K562 (cell line): ENCODE measurements around the gene CCDC106. TPM values are rescaled to one million over a fixed set of nuclear protein-coding genes. Genes with fewer than 3 reads are reported as not detected.

Experiments used
- GTF3C2 ChIP-seq: IDR thresholded peaks from 3 replicates; pipeline ENCODE4 v1.6.1; 2011; ENCODE audit warnings: borderline replicate concordance, mild to moderate bottlenecking, moderate library complexity; ENCODE audit not compliant: insufficient read length; ENCODE audit errors: extremely low read depth
- JUN ChIP-seq, 2 experiments: sonication (generic) in 1 of 2; formaldehyde crosslinking in 1 of 2; IDR thresholded peaks; 2 replicates each; pipeline versions ENCODE4 v1.6.1 to v1.8.0; 2012 to 2022; ENCODE audit warnings: borderline replicate concordance in 2 of 2, mild to moderate bottlenecking in 2 of 2, improper control_type of control experiment in 1 of 2, low read depth in 1 of 2, low read length in 1 of 2, missing genetic modification reagents in 1 of 2
- MTF1 ChIP-seq: fragments of 250-450 bp; sonication (Bioruptor Pico); IDR thresholded peaks from 2 replicates; pipeline ENCODE4 v1.9.0; 2021; ENCODE audit warnings: moderate library complexity, mild to moderate bottlenecking, inconsistent platforms, borderline replicate concordance
- MYBL2 ChIP-seq, 2 experiments: fragments of 450-650 bp in 1 of 2; sonication (generic) in 1 of 2; formaldehyde crosslinking in 1 of 2; IDR thresholded peaks; 2 replicates each; pipeline versions ENCODE4 v1.6.1 to v1.8.1; 2017 to 2022; ENCODE audit warnings: borderline replicate concordance in 1 of 2, inconsistent platforms in 1 of 2, low read depth in 1 of 2, mild to moderate bottlenecking in 1 of 2, missing genetic modification reagents in 1 of 2, moderate library complexity in 1 of 2
- SMAD4 ChIP-seq: fragments of 250-450 bp; sonication (Bioruptor Pico); conservative IDR thresholded peaks from 2 replicates; pipeline ENCODE4 v1.8.0; 2021; ENCODE audit warnings: inconsistent platforms, mild to moderate bottlenecking, moderate library complexity
- TOE1 ChIP-seq, 2 experiments: fragments of 450-650 bp in 1 of 2; sonication (generic) in 1 of 2; formaldehyde crosslinking in 1 of 2; IDR thresholded peaks; 2 replicates each; pipeline versions ENCODE4 v1.7.1 to v1.8.0; 2016 to 2022; ENCODE audit warnings: borderline replicate concordance in 2 of 2, mild to moderate bottlenecking in 2 of 2, antibody characterized with exemption in 1 of 2, inconsistent platforms in 1 of 2, low read depth in 1 of 2, missing genetic modification reagents in 1 of 2, moderate library complexity in 1 of 2
- YY1 ChIP-seq, 3 experiments: IDR thresholded peaks; 2 replicates each; pipeline ENCODE4 v1.6.1; 2011; ENCODE audit warnings: low read length in 2 of 3, mild to moderate bottlenecking in 2 of 3, moderate library complexity in 2 of 3, borderline replicate concordance in 1 of 3, control low read depth in 1 of 3, low read depth in 1 of 3; ENCODE audit not compliant: insufficient read depth in 3 of 3, insufficient replicate concordance in 2 of 3, control insufficient read depth in 1 of 3, insufficient read length in 1 of 3; ENCODE audit errors: extremely low read depth in 1 of 3
- ZBTB43 ChIP-seq: sonication (generic); formaldehyde crosslinking; IDR thresholded peaks from 2 replicates; pipeline ENCODE4 v1.8.0; 2023; ENCODE audit warnings: mild to moderate bottlenecking, missing genetic modification reagents
- ZBTB5 ChIP-seq: fragments of 450-650 bp; IDR thresholded peaks from 2 replicates; pipeline ENCODE4 v1.6.1; 2017; ENCODE audit warnings: antibody characterized with exemption
- ZNF589 ChIP-seq: fragments of 200-800 bp; sonication (Bioruptor generic); IDR thresholded peaks from 2 replicates; pipeline ENCODE4 v1.6.1; 2016; ENCODE audit warnings: low read depth, missing genetic modification characterization, missing compliant biosample characterization
- ZNF668 ChIP-seq: fragments of 250-450 bp; sonication (Bioruptor Pico); IDR thresholded peaks from 2 replicates; pipeline ENCODE4 v1.8.0; 2022; ENCODE audit warnings: mild to moderate bottlenecking, inconsistent platforms
- polyA plus RNA-seq, 8 experiments: library from polyadenylated mRNA; depleted of rRNA in 4 of 8; stranded (reverse) in 5 of 8; unstranded in 3 of 8; fragments of >200 nt; fragmentation: Nextera tagmentation in 2 of 8; fragmentation: Illumina TruSeq in 1 of 8; extraction: Ambion mirVana in 2 of 8; extraction: Trizol in 1 of 8; gene quantifications; 2 replicates each; pipeline versions ENCODE4 v1.2.1 to v1.2.3, GENCODE V29; 2011 to 2014; ENCODE audit warnings: inconsistent platforms in 1 of 8, missing spikeins in 1 of 8
- total RNA-seq, 7 experiments: library from RNA; depleted of rRNA in 6 of 7; stranded (reverse); fragments of >200 nt in 6 of 7; fragmentation: Illumina TruSeq in 2 of 7; extraction: Trizol in 2 of 7; gene quantifications; 2 replicates each; pipeline versions ENCODE4 v1.2.1 to v1.2.3, GENCODE V29; 2011 to 2021; ENCODE audit warnings: low replicate concordance in 1 of 7
- TF ChIP-seq, protein P1 (sequence below), 2 experiments: IDR thresholded peaks in 1 of 2; conservative IDR thresholded peaks in 1 of 2; 2 replicates each; pipeline ENCODE4 v1.6.1; 2016; ENCODE audit warnings: low read depth in 2 of 2, mild to moderate bottlenecking in 1 of 2, missing compliant biosample characterization in 1 of 2, missing genetic modification characterization in 1 of 2, moderate library complexity in 1 of 2

CCDC106 gene
- total and polyA plus RNA-seq, 9 of the 15 experiments (the other 6 are each of a cell fraction or from before 2014, with no cell fraction given): 0.10 to 27.5 (median 15.0) TPM; not detected in 1

GRCh38 chr19:55605637-55606470, 42.2 kb upstream of the CCDC106 start, which contains the start of gene ZNF865 (continued):
- TF ChIP-seq, protein P1, sequence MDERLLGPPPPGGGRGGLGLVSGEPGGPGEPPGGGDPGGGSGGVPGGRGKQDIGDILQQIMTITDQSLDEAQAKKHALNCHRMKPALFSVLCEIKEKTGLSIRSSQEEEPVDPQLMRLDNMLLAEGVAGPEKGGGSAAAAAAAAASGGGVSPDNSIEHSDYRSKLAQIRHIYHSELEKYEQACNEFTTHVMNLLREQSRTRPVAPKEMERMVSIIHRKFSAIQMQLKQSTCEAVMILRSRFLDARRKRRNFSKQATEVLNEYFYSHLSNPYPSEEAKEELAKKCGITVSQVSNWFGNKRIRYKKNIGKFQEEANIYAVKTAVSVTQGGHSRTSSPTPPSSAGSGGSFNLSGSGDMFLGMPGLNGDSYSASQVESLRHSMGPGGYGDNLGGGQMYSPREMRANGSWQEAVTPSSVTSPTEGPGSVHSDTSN (CRISPR knock-in tag; IDR thresholded peaks at IDR 0.05; ENCODE audit: low read depth): no peak
- TF ChIP-seq, protein P1 (tag; conservative IDR thresholded peaks at IDR 0.05; ENCODE audit: low read depth): no peak
- TF ChIP-seq SMAD4 (CRISPR knock-in tag) (0 out of 2 replicates have a peak, but pooled peaks have one; percentile 13), YY1 (IDR thresholded peaks at IDR 0.05; ENCODE audit: borderline replicate concordance in 1 of 3, control insufficient read depth in 1 of 3, extremely low read depth in 1 of 3, insufficient read depth in 3 of 3, insufficient read length in 1 of 3, insufficient replicate concordance in 2 of 3, low read depth in 1 of 3, low read length in 2 of 3) (peak in 2 of 3 experiments; percentile 22 to 38), ZNF589 (CRISPR knock-in tag) (no peak), TOE1 (IDR thresholded peaks at IDR 0.05; ENCODE audit: borderline replicate concordance) (no peak), TOE1 (CRISPR knock-in tag; IDR thresholded peaks at IDR 0.05; ENCODE audit: borderline replicate concordance, low read depth) (no peak), ZBTB5 (no peak), JUN (IDR thresholded peaks at IDR 0.05; ENCODE audit: borderline replicate concordance, low read depth, low read length) (no peak), JUN (CRISPR knock-in tag; IDR thresholded peaks at IDR 0.05; ENCODE audit: borderline replicate concordance) (no peak), MTF1 (CRISPR knock-in tag) (no peak), MYBL2 (IDR thresholded peaks at IDR 0.05; ENCODE audit: low read depth) (no peak), MYBL2 (CRISPR knock-in tag; IDR thresholded peaks at IDR 0.05; ENCODE audit: borderline replicate concordance) (no peak), GTF3C2 (no peak), ZBTB43 (peak; percentile 69; the same call in 1 of the 2 replicates), ZNF668 (CRISPR knock-in tag) (no peak)
